Stimulated activated CD8-positive, alpha-beta memory T cell treated with anti-CD3 and anti-CD28 coated beads, Interleukin-7, amount 100 ng/mL, for 1 hour (primary cell): ENCODE results near the gene WBP2.

Experiments used
- DNase-seq, 2 donors: peaks; one replicate each; pipeline ENCODE4 v3.0.0-alpha.2; 2020; ENCODE audit warnings: low read depth in 2 of 2

WBP2 gene

GRCh38 chr17:75828741-75829140 lies 26.4 kb downstream of the WBP2 start:
- no peak for DNase-seq

GRCh38 chr17:75828076-75828400 lies 27.1 kb downstream of the WBP2 start:
- no peak for DNase-seq

DNA sequence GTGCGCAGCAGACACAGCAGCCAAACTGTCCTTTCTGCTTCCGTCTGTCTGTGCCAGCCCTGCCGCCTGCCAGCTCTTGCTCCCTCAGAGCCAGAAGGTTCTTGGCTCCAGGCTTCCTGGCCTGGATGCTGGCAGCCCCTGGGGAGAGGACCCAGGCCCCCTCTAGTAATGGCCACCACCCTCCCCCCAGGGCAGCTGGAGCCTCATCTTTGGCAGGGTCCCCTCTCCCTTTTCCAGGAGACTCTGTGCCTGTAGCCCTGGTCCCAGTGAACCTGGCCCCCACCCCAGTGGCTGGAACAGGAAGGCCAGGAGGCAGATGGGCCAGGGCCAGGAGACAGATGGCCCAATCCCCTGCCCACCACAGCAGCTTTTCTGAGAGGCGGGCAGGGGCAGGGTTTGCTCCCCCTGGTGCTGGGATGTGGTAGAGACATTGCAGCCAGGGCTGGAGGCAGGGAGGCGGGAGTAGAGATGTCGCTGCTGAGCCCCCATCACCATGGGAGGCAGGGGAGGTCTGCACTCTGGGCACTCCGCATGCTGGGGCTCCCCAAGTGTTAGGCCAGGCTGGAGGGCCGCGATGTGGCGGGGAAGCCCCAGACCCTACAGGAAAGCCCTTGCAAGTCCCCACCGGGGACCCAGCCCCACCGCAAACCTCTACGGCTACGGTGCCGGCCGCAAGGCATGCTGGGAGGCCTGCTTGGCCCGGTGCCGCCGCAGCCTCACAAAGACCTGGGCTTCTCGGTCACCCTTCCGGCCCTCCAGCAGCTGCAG lies 27.6 kb downstream of the WBP2 start:
- DNase-seq = peak in 1 of 2 donors; percentile 36

DNA sequence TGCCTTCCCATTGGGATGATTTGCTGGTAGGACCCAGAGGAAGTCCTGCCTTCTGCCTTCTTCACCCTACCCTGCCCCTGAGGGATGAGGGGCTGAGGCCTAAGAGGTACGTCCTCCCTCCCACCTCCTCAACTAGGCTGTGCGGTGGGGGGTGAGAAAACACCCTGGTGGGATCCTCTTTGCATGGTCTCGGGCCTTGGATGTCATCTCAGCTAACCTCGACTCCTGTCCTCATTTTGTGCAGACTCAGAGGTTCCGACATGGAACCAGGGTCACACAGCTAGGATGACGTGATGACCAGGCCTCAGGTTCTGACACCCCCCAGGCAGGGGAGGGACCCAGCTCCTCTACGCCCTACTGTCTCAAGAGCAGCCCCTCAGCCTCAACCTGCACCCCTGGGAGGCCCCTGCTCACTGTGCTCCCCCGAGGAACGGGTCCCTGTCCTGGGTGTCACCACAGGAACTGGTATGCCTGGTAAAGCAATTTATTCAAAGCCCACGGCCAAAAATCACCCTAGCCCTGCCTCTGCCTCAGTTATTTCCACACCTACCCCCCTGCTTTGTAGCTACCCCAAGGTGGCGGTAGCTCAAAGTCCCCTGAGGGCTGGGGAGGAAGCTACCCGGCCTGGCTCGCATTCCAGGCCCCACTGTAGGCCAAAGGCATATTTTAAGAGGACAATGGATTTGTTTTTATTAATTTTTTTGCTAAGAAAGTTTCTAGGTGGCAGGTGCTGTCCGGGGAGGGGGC lies 28.4 kb downstream of the WBP2 start:
- no peak for DNase-seq

GRCh38 chr17:75825748-75826370 lies 29.3 kb downstream of the WBP2 start:
- no peak for DNase-seq

DNA sequence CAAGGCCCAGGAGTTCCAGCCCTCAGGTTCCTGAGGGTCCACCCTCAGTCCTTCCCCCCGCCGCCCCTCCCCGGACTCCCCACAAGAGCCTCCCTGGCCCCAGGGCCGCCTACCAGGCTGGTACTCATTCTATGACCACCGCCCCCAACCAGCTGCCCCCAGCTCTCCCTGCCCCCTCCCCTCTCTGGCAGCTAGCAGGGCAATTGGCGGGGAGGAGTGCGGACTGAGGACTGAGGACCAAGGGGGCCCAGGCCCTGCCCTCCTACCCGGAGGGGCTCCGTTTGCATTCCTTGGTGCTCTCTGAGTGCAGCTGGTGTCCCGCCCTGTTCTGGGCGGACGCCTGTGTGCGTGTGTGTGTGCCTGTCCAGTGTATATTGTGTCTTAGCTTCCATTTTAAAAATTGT lies 30.0 kb downstream of the WBP2 start:
- no peak for DNase-seq

DNA sequence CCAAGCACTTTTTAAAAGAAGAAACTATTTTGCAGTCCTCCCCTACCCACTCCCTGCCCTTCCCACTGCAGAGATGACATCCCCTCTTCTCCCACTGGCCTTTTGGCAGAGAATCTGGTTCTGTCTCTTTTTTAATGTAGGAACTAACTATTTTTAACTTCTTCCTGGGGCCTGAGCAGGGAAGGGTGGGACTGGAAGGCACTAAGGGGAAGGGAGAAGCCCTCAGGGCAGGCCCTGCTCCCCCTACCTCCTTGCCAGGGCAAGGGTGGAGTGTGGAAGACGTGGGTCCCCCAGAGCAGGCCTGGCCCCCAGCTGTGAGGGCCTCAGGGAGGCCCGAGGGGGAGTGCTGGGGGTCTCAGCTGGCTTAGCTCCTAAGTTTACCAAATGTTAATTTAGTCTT lies 30.5 kb downstream of the WBP2 start:
- DNase-seq = no peak

DNA sequence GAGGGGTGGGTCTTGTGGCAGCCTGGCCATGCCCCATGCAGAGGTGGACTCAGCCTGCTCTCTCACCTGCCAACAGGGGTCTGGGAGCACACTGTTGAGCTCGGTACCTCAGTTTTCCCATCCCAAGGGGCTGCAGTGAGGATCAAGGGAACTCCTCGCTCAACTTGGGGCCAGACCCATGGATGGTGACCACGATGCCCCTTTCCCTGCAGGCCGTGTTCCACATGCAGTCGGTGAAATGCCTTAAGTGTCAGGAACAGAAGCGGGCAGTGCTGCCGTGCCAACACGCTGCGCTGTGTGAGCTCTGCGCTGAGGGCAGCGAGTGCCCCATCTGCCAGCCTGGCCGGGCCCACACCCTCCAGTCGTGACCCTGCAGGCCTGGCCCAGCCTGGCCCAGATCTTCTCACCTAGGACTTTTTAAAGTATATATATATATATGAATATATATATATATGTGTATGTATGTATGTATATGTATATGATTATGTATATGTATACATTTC lies 31.0 kb downstream of the WBP2 start:
- DNase-seq = no peak

GRCh38 chr17:75823257-75824041 lies 31.7 kb downstream of the WBP2 start:
- DNase-seq = no peak

DNA sequence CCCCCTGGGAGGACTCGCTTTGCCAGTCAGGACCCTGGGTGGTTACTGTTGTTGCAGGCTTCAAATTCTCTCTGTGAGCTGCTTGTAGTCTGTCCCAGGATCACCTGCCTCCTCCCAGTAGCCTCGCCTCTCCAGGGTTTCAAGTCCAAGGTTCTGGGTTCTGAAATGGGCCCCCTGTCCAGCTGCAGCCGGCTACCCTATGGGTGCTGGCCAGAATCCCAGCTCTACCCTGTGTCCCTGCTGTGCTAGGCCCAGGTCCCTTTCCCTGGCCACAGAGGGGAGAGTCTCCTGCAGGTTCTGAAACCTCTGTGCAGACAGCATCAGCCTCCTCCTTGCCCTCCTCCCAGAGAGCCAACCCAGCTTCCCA lies 32.4 kb downstream of the WBP2 start:
- no peak for DNase-seq

- no peak for DNase-seq
Measured at GRCh38 chr17:75822119-75822799, 32.9 kb downstream of the WBP2 start.

GRCh38 chr17:75821552-75821951 lies 33.6 kb downstream of the WBP2 start:
- DNase-seq = no peak

- no peak for DNase-seq
Measured at GRCh38 chr17:75820094-75821080, 34.7 kb downstream of the WBP2 start.

DNA sequence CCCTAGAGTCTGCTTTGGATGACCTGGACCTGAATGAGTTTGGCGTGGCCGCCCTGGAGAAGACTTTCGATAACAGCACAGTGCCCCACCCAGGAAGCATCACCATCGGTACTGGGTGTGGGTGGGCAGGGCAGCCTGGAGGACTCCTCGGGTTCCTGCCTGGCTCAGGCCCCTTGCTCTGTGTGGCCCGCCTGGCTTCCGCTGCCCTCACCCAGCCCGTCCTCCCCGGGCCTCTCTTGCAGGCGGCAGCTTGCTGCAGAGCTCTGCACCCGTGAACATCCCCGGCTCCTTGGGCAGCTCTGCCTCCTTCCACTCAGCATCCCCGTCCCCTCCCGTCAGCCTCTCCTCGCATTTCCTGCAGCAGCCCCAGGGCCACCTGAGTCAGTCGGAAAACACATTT lies 35.5 kb downstream of the WBP2 start:
- no peak for DNase-seq

GRCh38 chr17:75819116-75819515 lies 36.0 kb downstream of the WBP2 start:
- DNase-seq = no peak

GRCh38 chr17:75818326-75818885 lies 36.7 kb downstream of the WBP2 start:
- no peak for DNase-seq

- no peak for DNase-seq
Measured at GRCh38 chr17:75817571-75817970, 37.6 kb downstream of the WBP2 start.

GRCh38 chr17:75816693-75817092 lies 38.4 kb downstream of the WBP2 start:
- DNase-seq = no peak

DNA sequence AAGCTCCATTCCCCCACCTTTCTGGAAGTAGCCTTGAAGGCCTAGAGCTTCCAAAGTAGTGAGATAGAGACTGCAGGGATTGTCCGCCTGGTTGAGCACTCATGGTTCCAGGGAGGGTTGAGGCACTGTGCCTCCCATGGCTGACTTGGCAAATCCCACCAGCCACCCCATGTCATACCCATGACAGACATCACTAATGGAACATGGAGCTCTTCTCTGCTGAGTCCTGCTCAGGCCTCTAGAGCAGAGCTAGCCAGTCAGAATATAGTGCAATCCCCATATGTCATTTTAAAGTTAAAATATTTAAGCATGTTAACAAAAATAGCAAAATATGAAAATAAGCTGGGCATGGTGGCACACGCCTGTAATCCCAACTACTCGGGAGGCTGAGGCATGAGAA lies 39.7 kb downstream of the WBP2 start:
- no peak for DNase-seq

GRCh38 chr17:75814900-75815373 lies 40.2 kb downstream of the WBP2 start:
- no peak for DNase-seq
